Skeletal muscle satellite cell (primary cell): ENCODE results near the gene SEPTIN5.
"Not testable (repeated sequence)": the region's sequence is repeated elsewhere in the genome, so short reads cannot be mapped to it uniquely, and the experiment has no call there.

Source experiments
- H3K27me3 ChIP-seq: 2 replicates; pipeline ENCODE4 v1.7.0; 2013; ENCODE audit warnings: low read length; ENCODE audit not compliant: control insufficient read depth, insufficient read depth
- H3K36me3 ChIP-seq: 2 replicates; pipeline ENCODE4 v1.7.0; 2013; ENCODE audit warnings: mild to moderate bottlenecking, control low read depth, low read length; ENCODE audit not compliant: insufficient read depth
- H3K4me1 ChIP-seq: 2 replicates; pipeline ENCODE4 v1.7.0; 2013; ENCODE audit warnings: low read length; ENCODE audit not compliant: control insufficient read depth, insufficient read depth
- H3K4me2 ChIP-seq: 2 replicates; pipeline ENCODE4 v1.7.0; 2013; ENCODE audit warnings: mild to moderate bottlenecking, low read length
- H3K4me3 ChIP-seq: 2 replicates; pipeline ENCODE4 v1.7.0; 2013; ENCODE audit warnings: low read length
- H3K9ac ChIP-seq: 2 replicates; pipeline ENCODE4 v1.7.0; 2013; ENCODE audit warnings: mild to moderate bottlenecking, low read depth, low read length, moderate library complexity
- H3K9me3 ChIP-seq: replicated peaks from 2 replicates; pipeline ENCODE4 v1.7.0; 2013; ENCODE audit warnings: mild to moderate bottlenecking, control low read depth, low read length

Gene SEPTIN5

GRCh38 chr22:19687561-19688300, 26.6 kb upstream of the SEPTIN5 start:
- Histone ChIP-seq H3K9ac (no peak overlapping the region), H3K4me2 (no peak overlapping the region), H3K4me3 (no peak overlapping the region), H3K36me3 (no peaks in the 10 kb centered on the region), H3K4me1 (peaks cover 10% of the 10 kb centered on the region), H3K27me3 (peaks cover 35% of the 10 kb centered on the region), H3K9me3 (no peaks in the 10 kb centered on the region)

GRCh38 chr22:19688301-19689290, 25.7 kb upstream of the SEPTIN5 start:
- H3K36me3 ChIP-seq: no peaks in the 10 kb centered on the region
- no peaks in the 10 kb centered on the region for H3K9me3 ChIP-seq
- H3K9ac ChIP-seq: no peak overlapping the region
- H3K4me2 ChIP-seq: no peak overlapping the region
- peaks cover 10% of the 10 kb centered on the region for H3K4me1 ChIP-seq
- H3K27me3 ChIP-seq: peaks cover 33% of the 10 kb centered on the region
- no peak overlapping the region for H3K4me3 ChIP-seq

GRCh38 chr22:19689408-19689807, 24.9 kb upstream of the SEPTIN5 start:
- H3K4me1 ChIP-seq: peaks cover 10% of the 10 kb centered on the region
- H3K9ac ChIP-seq: no peak overlapping the region
- H3K4me2 ChIP-seq: no peak overlapping the region
- H3K9me3 ChIP-seq: no peaks in the 10 kb centered on the region
- peaks cover 30% of the 10 kb centered on the region for H3K27me3 ChIP-seq
- H3K4me3 ChIP-seq: no peak overlapping the region
- H3K36me3 ChIP-seq: no peaks in the 10 kb centered on the region

GRCh38 chr22:19691007-19691720, 23.1 kb upstream of the SEPTIN5 start:
- Histone ChIP-seq H3K4me2 (peak overlapping the region; percentile 70), H3K27me3 (peaks cover 29% of the 10 kb centered on the region), H3K4me3 (peak overlapping the region; percentile 48), H3K4me1 (peaks cover 10% of the 10 kb centered on the region), H3K9me3 (no peaks in the 10 kb centered on the region), H3K36me3 (no peaks in the 10 kb centered on the region), H3K9ac (peak overlapping the region; percentile 31)

GRCh38 chr22:19691721-19692341, 22.5 kb upstream of the SEPTIN5 start:
- no peaks in the 10 kb centered on the region for H3K9me3 ChIP-seq
- H3K36me3 ChIP-seq: no peaks in the 10 kb centered on the region
- H3K4me2 ChIP-seq: peak overlapping the region; percentile 70
- H3K4me3 ChIP-seq: peak overlapping the region; percentile 48
- H3K9ac ChIP-seq: peak overlapping the region; percentile 31
- H3K4me1 ChIP-seq: peaks cover 10% of the 10 kb centered on the region
- peaks cover 23% of the 10 kb centered on the region for H3K27me3 ChIP-seq

GRCh38 chr22:19693581-19693980, 20.7 kb upstream of the SEPTIN5 start:
- Histone ChIP-seq H3K9me3 (no peaks in the 10 kb centered on the region), H3K36me3 (no peaks in the 10 kb centered on the region), H3K4me2 (no peak overlapping the region), H3K9ac (no peak overlapping the region), H3K4me3 (no peak overlapping the region), H3K27me3 (peaks cover 5% of the 10 kb centered on the region), H3K4me1 (peaks cover 10% of the 10 kb centered on the region)

- Histone ChIP-seq H3K4me2 (no peak overlapping the region), H3K9ac (no peak overlapping the region), H3K9me3 (no peaks in the 10 kb centered on the region), H3K4me3 (no peak overlapping the region), H3K36me3 (no peaks in the 10 kb centered on the region), H3K4me1 (peaks cover 10% of the 10 kb centered on the region), H3K27me3 (peaks cover under 1% of the 10 kb centered on the region)
Measured at GRCh38 chr22:19693981-19694670, 20.2 kb upstream of the SEPTIN5 start.

GRCh38 chr22:19694696-19695095, 19.6 kb upstream of the SEPTIN5 start:
- H3K27me3 ChIP-seq: no peaks in the 10 kb centered on the region
- H3K4me2 ChIP-seq: no peak overlapping the region
- no peak overlapping the region for H3K4me3 ChIP-seq
- peaks cover 10% of the 10 kb centered on the region for H3K4me1 ChIP-seq
- no peak overlapping the region for H3K9ac ChIP-seq
- no peaks in the 10 kb centered on the region for H3K9me3 ChIP-seq
- H3K36me3 ChIP-seq: no peaks in the 10 kb centered on the region

GRCh38 chr22:19696504-19697276, 17.6 kb upstream of the SEPTIN5 start:
- peaks cover 6% of the 10 kb centered on the region for H3K4me1 ChIP-seq
- H3K4me3 ChIP-seq: no peak overlapping the region
- H3K36me3 ChIP-seq: no peaks in the 10 kb centered on the region
- H3K4me2 ChIP-seq: no peak overlapping the region
- H3K9ac ChIP-seq: no peak overlapping the region
- H3K27me3 ChIP-seq: no peaks in the 10 kb centered on the region
- H3K9me3 ChIP-seq: no peaks in the 10 kb centered on the region

- H3K36me3 ChIP-seq, H3K4me1 ChIP-seq, H3K9me3 ChIP-seq, H3K4me3 ChIP-seq, H3K9ac ChIP-seq, H3K27me3 ChIP-seq, H3K4me2 ChIP-seq: not testable (repeated sequence)
Measured at GRCh38 chr22:19697871-19698270, 16.4 kb upstream of the SEPTIN5 start.
